IMR-90 (cell line): ENCODE data around the gene PTPN23. TPM values are rescaled to one million over a fixed set of nuclear protein-coding genes. Genes with fewer than 3 reads are reported as not detected.
"Not testable (repeated sequence)": the region's sequence is repeated elsewhere in the genome, so short reads cannot be mapped to it uniquely, and the experiment has no call there.

ENCODE experiments used
- ATAC-seq: fragments of 200-7000 bp; cut with Tn5 transposase; 2 replicates; pipeline ENCODE4 v1.9.1; 2020; ENCODE audit warnings: low read depth, mild to moderate bottlenecking, moderate library complexity
- BruUV-seq: library from RNA; stranded (reverse); fragments of 400-500 nt; replicated peaks from 2 replicates; lab custom pipeline; 2021; lab: Mats Ljungman, UMichigan
- CTCF ChIA-PET: fragments of 300-600 bp; formaldehyde crosslinking; extraction: SDS; loops from one replicate; lab custom pipeline; 2021; ENCODE audit warnings: antibody characterized with exemption; lab: Yijun Ruan, JAX
- POLR2A ChIA-PET: fragments of 300-600 bp; sonication (Branson Sonifier 250); formaldehyde crosslinking; loops from one replicate; lab custom pipeline; 2022; ENCODE audit warnings: antibody characterized with exemption; ENCODE audit not compliant: unreplicated experiment; lab: Charles Lee
- DNase-seq: peaks from one replicate; pipeline ENCODE4 v3.0.0; 2013
- H2AFZ ChIP-seq: replicated peaks from 2 replicates; pipeline ENCODE3; 2013; ENCODE audit warnings: low read length, mild to moderate bottlenecking; ENCODE audit not compliant: poor library complexity
- H2AK5ac ChIP-seq: 2 replicates; pipeline ENCODE4 v1.6.1; 2013; ENCODE audit warnings: low read depth, low read length, inconsistent platforms
- H2AK9ac ChIP-seq: replicated peaks from 2 replicates; pipeline ENCODE3; 2013; ENCODE audit warnings: mild to moderate bottlenecking, low read depth, low read length, moderate library complexity; ENCODE audit not compliant: poor library complexity
- H2BK120ac ChIP-seq: 2 replicates; pipeline ENCODE4 v1.6.1; 2013; ENCODE audit warnings: low read depth, low read length, inconsistent platforms
- H2BK15ac ChIP-seq: 3 replicates; pipeline ENCODE4 v1.6.1; 2013; ENCODE audit warnings: low read depth, low read length, inconsistent platforms
- H2BK20ac ChIP-seq: 2 replicates; pipeline ENCODE4 v1.6.1; 2013; ENCODE audit warnings: low read depth, mild to moderate bottlenecking, inconsistent platforms, low read length, moderate library complexity
- H2BK5ac ChIP-seq: 2 replicates; pipeline ENCODE4 v1.6.1; 2013; ENCODE audit warnings: mild to moderate bottlenecking, low read depth, low read length, inconsistent platforms; ENCODE audit not compliant: poor library complexity, severe bottlenecking
- H3K14ac ChIP-seq: replicated peaks from 2 replicates; pipeline ENCODE4 v1.6.1; 2013; ENCODE audit warnings: low read depth, low read length, inconsistent platforms
- H3K18ac ChIP-seq: 2 replicates; pipeline ENCODE4 v1.6.1; 2013; ENCODE audit warnings: low read depth, low read length, control low read depth
- H3K23ac ChIP-seq: 2 replicates; pipeline ENCODE4 v1.6.1; 2013; ENCODE audit warnings: low read depth, low read length, inconsistent platforms
- H3K27ac ChIP-seq: 2 replicates; pipeline ENCODE4 v1.5.1; 2013; ENCODE audit warnings: mild to moderate bottlenecking, control low read depth, low read length; ENCODE audit not compliant: insufficient read depth
- H3K27me3 ChIP-seq: 2 replicates; pipeline ENCODE4 v1.6.1; 2013; ENCODE audit warnings: low read length; ENCODE audit not compliant: control insufficient read depth, insufficient read depth
- H3K36me3 ChIP-seq: 2 replicates; pipeline ENCODE4 v1.6.1; 2013; ENCODE audit warnings: low read length, mixed read lengths; ENCODE audit not compliant: control insufficient read depth, insufficient read depth
- H3K4ac ChIP-seq: 2 replicates; pipeline ENCODE4 v1.6.1; 2013; ENCODE audit warnings: low read depth, low read length, inconsistent platforms
- H3K4me1 ChIP-seq: 2 replicates; pipeline ENCODE4 v1.6.1; 2013; ENCODE audit warnings: low read length, mixed read lengths; ENCODE audit not compliant: control insufficient read depth, insufficient read depth
- H3K4me2 ChIP-seq: 2 replicates; pipeline ENCODE4 v1.6.1; 2013; ENCODE audit warnings: low read depth, mild to moderate bottlenecking, control low read depth, low read length, moderate library complexity
- H3K4me3 ChIP-seq: 2 replicates; pipeline ENCODE4 v1.5.1; 2013; ENCODE audit warnings: low read depth, mild to moderate bottlenecking, control low read depth, low read length, moderate library complexity; ENCODE audit not compliant: insufficient read depth
- H3K56ac ChIP-seq: 2 replicates; pipeline ENCODE4 v1.6.1; 2013; ENCODE audit warnings: low read length, inconsistent platforms; ENCODE audit not compliant: insufficient read depth; ENCODE audit errors: extremely low read depth
- H3K79me1 ChIP-seq, 2 experiments: 2 replicates each; pipeline ENCODE4 v1.6.1; 2013; ENCODE audit warnings: low read length in 2 of 2, inconsistent platforms in 1 of 2, low read depth in 1 of 2
- H3K9ac ChIP-seq: 2 replicates; pipeline ENCODE4 v1.6.1; 2013; ENCODE audit warnings: low read depth, low read length, control low read depth
- H3K9me1 ChIP-seq: 2 replicates; pipeline ENCODE4 v1.6.1; 2013; ENCODE audit warnings: low read length, inconsistent platforms; ENCODE audit not compliant: insufficient read depth
- H3K9me3 ChIP-seq: 2 replicates; pipeline ENCODE4 v1.6.1; 2013; ENCODE audit warnings: low read length; ENCODE audit not compliant: control insufficient read depth, insufficient read depth
- H4K20me1 ChIP-seq: 2 replicates; pipeline ENCODE4 v1.6.1; 2013; ENCODE audit warnings: low read length, inconsistent platforms; ENCODE audit not compliant: insufficient read depth
- H4K5ac ChIP-seq: 2 replicates; pipeline ENCODE4 v1.6.1; 2013; ENCODE audit warnings: mild to moderate bottlenecking, low read depth, low read length, control low read depth
- H4K8ac ChIP-seq, 2 experiments: 2 replicates each; pipeline ENCODE4 v1.6.1; 2013; ENCODE audit warnings: low read depth in 2 of 2, low read length in 2 of 2, control low read depth in 1 of 2, inconsistent platforms in 1 of 2
- H4K91ac ChIP-seq: 2 replicates; pipeline ENCODE4 v1.6.1; 2013; ENCODE audit warnings: low read depth, low read length, inconsistent platforms; ENCODE audit not compliant: insufficient read depth
- CEBPB ChIP-seq: IDR thresholded peaks from 2 replicates; pipeline ENCODE4 v1.6.1; 2012; ENCODE audit warnings: low read depth, low read length, improper control_type of control experiment
- CHD1 ChIP-seq: IDR thresholded peaks from 2 replicates; pipeline ENCODE4 v1.6.1; 2012; ENCODE audit warnings: low read depth, low read length, improper control_type of control experiment
- FOS ChIP-seq: fragments of 150-350 bp; IDR thresholded peaks from 2 replicates; pipeline ENCODE4 v1.6.1; 2016; ENCODE audit warnings: low read depth, low read length
- MXI1 ChIP-seq: IDR thresholded peaks from 2 replicates; pipeline ENCODE4 v1.6.1; 2012; ENCODE audit warnings: low read depth, mild to moderate bottlenecking, low read length, moderate library complexity, borderline replicate concordance
- NFE2L2 ChIP-seq: fragments of 150-350 bp; IDR thresholded peaks from 2 replicates; pipeline ENCODE4 v1.6.1; 2016; ENCODE audit warnings: low read depth, mild to moderate bottlenecking, low read length
- POLR2A ChIP-seq: IDR thresholded peaks from 2 replicates; pipeline ENCODE4 v1.6.1; 2012; ENCODE audit warnings: mild to moderate bottlenecking, low read depth, low read length
- RCOR1 ChIP-seq: IDR thresholded peaks from 2 replicates; pipeline ENCODE4 v1.6.1; 2012; ENCODE audit warnings: mild to moderate bottlenecking, low read length, improper control_type of control experiment; ENCODE audit not compliant: insufficient replicate concordance
- SMC3 ChIP-seq: fragments of 150-350 bp; IDR thresholded peaks from 2 replicates; pipeline ENCODE4 v1.6.1; 2016; ENCODE audit warnings: low read depth, mild to moderate bottlenecking, antibody characterized with exemption, low read length, moderate library complexity
- WGBS, 2 experiments: methylation state at CpG; one replicate each; pipeline versions ENCODE4 v1.1.5 to v1.1.7; 2013; ENCODE audit warnings: missing lambda C conversion rate in 2 of 2; ENCODE audit not compliant: insufficient read length in 1 of 2; ENCODE audit errors: extremely low coverage in 2 of 2; 5-methylcytosine and 5-hydroxymethylcytosine counted together
- dilution Hi-C: fragments of 300-500 bp; cut with HindIII; formaldehyde crosslinking; loops from one replicate; pipeline ENCODE4 v1.14.3; 2018; ENCODE audit warnings: low sequenced_read_pairs; ENCODE audit not compliant: unreplicated experiment
- in situ Hi-C: fragments of 300-500 bp; cut with MboI; formaldehyde crosslinking; loops from 3 replicates; pipeline ENCODE4 v1.14.3; 2019; ENCODE audit warnings: low sequenced_read_pairs, inconsistent platforms, mixed read lengths
- intact Hi-C: fragments of 100-400 bp; cut with micrococcal nuclease; formaldehyde crosslinking; loops from 2 replicates; pipeline ENCODE4 v1.10.0; 2022
- polyA plus RNA-seq, 3 experiments: library from polyadenylated mRNA; depleted of rRNA; stranded (reverse); fragments of >200 nt; gene quantifications; 2 replicates each; pipeline ENCODE4 v1.2.3, GENCODE V29; 2012; ENCODE audit warnings: low replicate concordance in 1 of 3
- total RNA-seq: library from RNA; depleted of rRNA; stranded (reverse); fragments of >200 nt; gene quantifications from 2 replicates; pipeline ENCODE4 v1.2.3, GENCODE V29; 2012

Gene PTPN23
- total and polyA plus RNA-seq, 2 of the 4 experiments (the other 2 are of a cell fraction) = 4.5 to 15.1 TPM

- H2BK20ac ChIP-seq = no peak overlapping the region
- DNase-seq (no peak), ATAC-seq (no peak)
- H3K4me1 ChIP-seq = no peaks in the 10 kb centered on the region
- H2AFZ ChIP-seq = no peak overlapping the region
- H3K9ac ChIP-seq = no peak overlapping the region
- H3K18ac ChIP-seq = no peak overlapping the region
- in situ Hi-C loops = loop anchor here (25.0 kb wide), 1 partner anchor 647 kb away; the partner anchor contains the start of genes PRSS50 and TMIE
- H3K27me3 ChIP-seq = no peaks in the 10 kb centered on the region
- H3K4me2 ChIP-seq = no peak overlapping the region
- no peaks in the 10 kb centered on the region for H3K79me1 ChIP-seq
- no peak overlapping the region for H3K27ac ChIP-seq
- TF ChIP-seq FOS (no peak), CEBPB (no peak), POLR2A (no peak), MXI1 (no peak), RCOR1 (no peak), CHD1 (no peak), SMC3 (no peak), NFE2L2 (no peak)
- H2AK9ac ChIP-seq = no peak overlapping the region
- no peak overlapping the region for H3K23ac ChIP-seq
- no peak overlapping the region for H3K4me3 ChIP-seq
- ChIA-PET CTCF (no interaction called here), POLR2A (no interaction called here)
- WGBS, 2 experiments = 50% methylated on average over 1 of the region's 1 CpG; no CpG with 5 or more reads in 1 of the 2 experiments
- no peak overlapping the region for H3K14ac ChIP-seq
- no peak overlapping the region for H3K4ac ChIP-seq
- no TSS peak for BruUV-seq
- no peak overlapping the region for H2BK120ac ChIP-seq
- dilution Hi-C loops = no loop called here
- H3K36me3 ChIP-seq = no peaks in the 10 kb centered on the region
- H4K8ac ChIP-seq = no peak overlapping the region
- no peak overlapping the region for H2AK5ac ChIP-seq
- H3K9me1 ChIP-seq = no peaks in the 10 kb centered on the region
- no peak overlapping the region for H4K5ac ChIP-seq
- intact Hi-C loops = no loop called here
- H2BK5ac ChIP-seq = no peak overlapping the region
- H4K20me1 ChIP-seq = no peaks in the 10 kb centered on the region
- no peak overlapping the region for H3K56ac ChIP-seq
- H3K9me3 ChIP-seq = peaks cover 22% of the 10 kb centered on the region
- no peak overlapping the region for H2BK15ac ChIP-seq
- H4K91ac ChIP-seq = no peak overlapping the region
Observed at GRCh38 chr3:47359323-47359722, 21.5 kb upstream of the PTPN23 start.

GRCh38 chr3:47360110-47360517, 20.7 kb upstream of the PTPN23 start:
- H4K91ac ChIP-seq = not testable (repeated sequence)

More at GRCh38 chr3:47360110-47360517, 20.7 kb upstream of the PTPN23 start:
- H3K14ac ChIP-seq, H3K9ac ChIP-seq, H3K4ac ChIP-seq, H2BK20ac ChIP-seq, H3K79me1 ChIP-seq, H2BK5ac ChIP-seq, H3K36me3 ChIP-seq, H4K20me1 ChIP-seq, H2AFZ ChIP-seq, H3K27me3 ChIP-seq, H3K23ac ChIP-seq, ATAC-seq, H3K27ac ChIP-seq, H2AK5ac ChIP-seq, BruUV-seq, H3K4me3 ChIP-seq, H2BK15ac ChIP-seq, DNase-seq, H4K8ac ChIP-seq, H3K18ac ChIP-seq, H2AK9ac ChIP-seq, dilution Hi-C loops, H3K4me2 ChIP-seq, H3K9me1 ChIP-seq, POLR2A ChIA-PET, intact Hi-C loops, H4K5ac ChIP-seq, H3K4me1 ChIP-seq, CTCF ChIA-PET, H2BK120ac ChIP-seq, H3K56ac ChIP-seq: not testable (repeated sequence)
- peaks cover 22% of the 10 kb centered on the region for H3K9me3 ChIP-seq
- no CpG with 5 or more reads among the region's 4 CpGs for WGBS, 2 experiments
- in situ Hi-C loops = loop anchor here (25.0 kb wide), 1 partner anchor 648 kb away; the partner anchor contains the start of genes PRSS50 and TMIE
